Type B pancreatic cell (in vitro differentiated cells): Measurements from ENCODE around the gene ESYT2. TPM values are rescaled to one million over a fixed set of nuclear protein-coding genes. Genes with fewer than 3 reads are reported as not detected.
A peak's percentile ranks its signal among the peaks of the same experiment; 100 is the strongest.
"Not testable (repeated sequence)": the region's sequence is repeated elsewhere in the genome, so short reads cannot be mapped to it uniquely, and the experiment has no call there.

Experiments
- DNase-seq: peaks from one replicate; pipeline ENCODE4 v3.0.0; 2021; ENCODE audit warnings: mixed read lengths; ENCODE audit not compliant: unreplicated experiment; ENCODE audit errors: extremely low spot score
- H3K27ac Mint-ChIP-seq: 2 replicates; pipeline ENCODE4 v1.8.0; 2021; ENCODE audit warnings: mild to moderate bottlenecking, mixed read lengths
- H3K27me3 Mint-ChIP-seq: 2 replicates; pipeline ENCODE4 v1.8.0; 2021; ENCODE audit warnings: mixed read lengths
- H3K36me3 Mint-ChIP-seq: 2 replicates; pipeline ENCODE4 v1.8.0; 2021; ENCODE audit warnings: mixed read lengths
- H3K4me1 Mint-ChIP-seq: one replicate; pipeline ENCODE4 v1.8.0; 2021; ENCODE audit warnings: mixed read lengths; ENCODE audit not compliant: unreplicated experiment
- H3K4me3 Mint-ChIP-seq: 2 replicates; pipeline ENCODE4 v1.8.0; 2021; ENCODE audit warnings: mild to moderate bottlenecking, mixed read lengths
- H3K9me3 Mint-ChIP-seq: 2 replicates; pipeline ENCODE4 v1.8.0; 2021; ENCODE audit warnings: mixed read lengths
- CTCF ChIP-seq: fragments of 200-600 bp; sonication (generic); conservative IDR thresholded peaks from 2 replicates; pipeline ENCODE4 v1.5.0; 2021; ENCODE audit warnings: antibody characterized with exemption, mild to moderate bottlenecking
- long read RNA-seq: library from polyadenylated mRNA; unstranded; transcript quantifications from one replicate; pipeline ENCODE4 v2.0.0, GENCODE V29; 2020
- total RNA-seq: library from RNA; stranded (reverse); gene quantifications from 2 replicates; pipeline ENCODE4 v1.2.1, GENCODE V29; 2021; ENCODE audit warnings: low replicate concordance

ESYT2 gene
- 42.1 and 89.4 TPM in 2 replicates for total RNA-seq
- long read RNA-seq, full-length matches to known transcripts = 10 of 52 reads
- long read RNA-seq, partial matches to known transcripts = 30 of 52 reads
- long read RNA-seq, other reads (novel, unspliced or antisense) = 12 of 52 reads

GRCh38 chr7:158829342-158830210, at the start of gene ESYT2:
Gene ESYT2 (minus strand): TSS chr7:158829509. CDS start chr7:158829418, 91 bp downstream.
- no peaks in the 10 kb centered on the region for H3K9me3 Mint-ChIP-seq
- H3K27ac Mint-ChIP-seq = peak within 1 kb of the TSS; percentile 94
- peaks cover 10% of the 10 kb centered on the region for H3K4me1 Mint-ChIP-seq

GRCh38 chr7:158878151-158879079, 49.1 kb upstream of the ESYT2 start:
- not testable (repeated sequence) for H3K27ac Mint-ChIP-seq, H3K9me3 Mint-ChIP-seq, DNase-seq, H3K4me3 Mint-ChIP-seq, H3K27me3 Mint-ChIP-seq, H3K4me1 Mint-ChIP-seq
- peaks cover 24% of the 10 kb centered on the region for H3K36me3 Mint-ChIP-seq

More at GRCh38 chr7:158829342-158830210, at the start of gene ESYT2:
- peak; percentile 99 for DNase-seq
- Mint-ChIP-seq H3K4me3 (peak within 1 kb of the TSS; percentile 90), H3K27me3 (no peaks in the 10 kb centered on the region), H3K36me3 (peaks cover 14% of the 10 kb centered on the region)
- no peak for TF ChIP-seq CTCF

GRCh38 chr7:158876984-158877383, 47.7 kb upstream of the ESYT2 start:
- Mint-ChIP-seq H3K27me3 (no peaks in the 10 kb centered on the region), H3K36me3 (peaks cover 24% of the 10 kb centered on the region), H3K4me1 (no peaks in the 10 kb centered on the region), H3K4me3 (no peak overlapping the region), H3K9me3 (no peaks in the 10 kb centered on the region), H3K27ac (no peak overlapping the region)
- DNase-seq = no peak
- no peak for TF ChIP-seq CTCF

- peaks cover 19% of the 10 kb centered on the region for H3K4me1 Mint-ChIP-seq
- H3K4me3 Mint-ChIP-seq = no peak overlapping the region
- TF ChIP-seq CTCF = no peak
- H3K27ac Mint-ChIP-seq = no peak overlapping the region
- DNase-seq = no peak
- H3K36me3 Mint-ChIP-seq = peaks cover 17% of the 10 kb centered on the region
- H3K27me3 Mint-ChIP-seq = no peaks in the 10 kb centered on the region
- H3K9me3 Mint-ChIP-seq = no peaks in the 10 kb centered on the region
Observed at GRCh38 chr7:158869876-158870275, 40.6 kb upstream of the ESYT2 start.

GRCh38 chr7:158868764-158869410, 39.6 kb upstream of the ESYT2 start:
- H3K4me1 Mint-ChIP-seq = peaks cover 28% of the 10 kb centered on the region
- no peaks in the 10 kb centered on the region for H3K9me3 Mint-ChIP-seq
- H3K27me3 Mint-ChIP-seq = no peaks in the 10 kb centered on the region
- H3K36me3 Mint-ChIP-seq = peaks cover 16% of the 10 kb centered on the region
- TF ChIP-seq CTCF = no peak
- no peak overlapping the region for H3K4me3 Mint-ChIP-seq
- H3K27ac Mint-ChIP-seq = peak overlapping the region; percentile 55
- no peak for DNase-seq
